ENCODE measurements around the gene CTBP2.
A peak's percentile ranks its signal among the peaks of the same experiment; 100 is the strongest.

The CTBP2 gene

GRCh38 chr10:124962421-124962820, 197.9 kb downstream of the CTBP2 start:
- no peak overlapping the region for H3K4me3 ChIP-seq (ENCODE audit: control insufficient read depth, low read depth, low read length)
- TF ChIP-seq CTCF (conservative IDR thresholded peaks at IDR 0.05; ENCODE audit: control insufficient read depth, insufficient read depth, low read depth, low read length): no peak
- DNase-seq (ENCODE audit: low read depth): peak; percentile 56

- no peak for TF ChIP-seq CTCF (conservative IDR thresholded peaks at IDR 0.05; ENCODE audit: control insufficient read depth, insufficient read depth, low read depth, low read length)
- DNase-seq (ENCODE audit: low read depth): peak; percentile 33
- no peak overlapping the region for H3K4me3 ChIP-seq (ENCODE audit: control insufficient read depth, low read depth, low read length)
These were observed 199.2 kb downstream of the CTBP2 start for GRCh38 chr10:124961248-124961570.

- TF ChIP-seq CTCF (conservative IDR thresholded peaks at IDR 0.05; ENCODE audit: control insufficient read depth, insufficient read depth, low read depth, low read length): no peak
- DNase-seq (ENCODE audit: low read depth): no peak
- no peak overlapping the region for H3K4me3 ChIP-seq (ENCODE audit: control insufficient read depth, low read depth, low read length)
These were observed 200.8 kb downstream of the CTBP2 start for GRCh38 chr10:124959564-124959963.

GRCh38 chr10:124957404-124957947, 202.9 kb downstream of the CTBP2 start:
- H3K4me3 ChIP-seq (ENCODE audit: control insufficient read depth, low read depth, low read length): no peak overlapping the region
- no peak for TF ChIP-seq CTCF (conservative IDR thresholded peaks at IDR 0.05; ENCODE audit: control insufficient read depth, insufficient read depth, low read depth, low read length)
- no peak for DNase-seq (ENCODE audit: low read depth)

- no peak overlapping the region for H3K4me3 ChIP-seq (ENCODE audit: control insufficient read depth, low read depth, low read length)
- TF ChIP-seq CTCF (conservative IDR thresholded peaks at IDR 0.05; ENCODE audit: control insufficient read depth, insufficient read depth, low read depth, low read length): no peak
- DNase-seq (ENCODE audit: low read depth): no peak
These were observed 203.6 kb downstream of the CTBP2 start for GRCh38 chr10:124956764-124957163.

GRCh38 chr10:124955868-124956267, 204.5 kb downstream of the CTBP2 start:
- H3K4me3 ChIP-seq (ENCODE audit: control insufficient read depth, low read depth, low read length): no peak overlapping the region
- TF ChIP-seq CTCF (conservative IDR thresholded peaks at IDR 0.05; ENCODE audit: control insufficient read depth, insufficient read depth, low read depth, low read length): no peak
- DNase-seq (ENCODE audit: low read depth): no peak

- peak; percentile 26 for DNase-seq (ENCODE audit: low read depth)
- H3K4me3 ChIP-seq (ENCODE audit: control insufficient read depth, low read depth, low read length): no peak overlapping the region
- no peak for TF ChIP-seq CTCF (conservative IDR thresholded peaks at IDR 0.05; ENCODE audit: control insufficient read depth, insufficient read depth, low read depth, low read length)
These were observed 205.1 kb downstream of the CTBP2 start for GRCh38 chr10:124955243-124955642.

All from fibroblast of mammary gland (primary cell).